ENCODE measurements around the gene TANK. TPM values are rescaled to one million over a fixed set of nuclear protein-coding genes. Genes with fewer than 3 reads are reported as not detected.

The TANK gene
- total and polyA plus RNA-seq, 2 donors (not counting 3 experiments of a cell fraction or from before 2014, with no cell fraction given): 33.3 to 83.2 TPM

- dilution Hi-C loops (cut with MboI; ENCODE audit: extremely low pct_ligation_motif_present, low sequenced_read_pairs): no loop called here
- no peak for FAIRE-seq
- peak overlapping the region; percentile 5 for H2AFZ ChIP-seq (ENCODE audit: low read depth, low read length)
Observed at GRCh38 chr2:161123531-161124030, 36.6 kb upstream of the TANK start.

More at GRCh38 chr2:161123531-161124030, 36.6 kb upstream of the TANK start:
- Histone ChIP-seq H3K4me1 (ENCODE audit: control insufficient read depth, extremely low read depth, insufficient read depth, low read length) (peaks cover 31% of the 10 kb centered on the region), H3K9me3 (replicated peaks; ENCODE audit: control insufficient read depth, insufficient read depth, low read length) (no peaks in the 10 kb centered on the region), H3K4me2 (ENCODE audit: insufficient read depth, low read length) (peak overlapping the region; percentile 68), H4K20me1 (replicated peaks; ENCODE audit: control insufficient read depth, extremely low read depth, insufficient read depth, low read length) (no peaks in the 10 kb centered on the region), H3K9ac (replicated peaks; ENCODE audit: extremely low read depth, insufficient read depth, low read length) (peak overlapping the region; percentile 69), H3K9me1 (replicated peaks; ENCODE audit: control insufficient read depth, extremely low read depth, insufficient read depth, low read length) (no peaks in the 10 kb centered on the region), H3K36me3 (ENCODE audit: control insufficient read depth in 2 of 2, extremely low read depth in 1 of 2, insufficient read depth in 2 of 2, low read length in 2 of 2) (no peaks in the 10 kb centered on the region), H3K27me3 (ENCODE audit: control insufficient read depth in 2 of 2, insufficient read depth in 2 of 2, low read length in 2 of 2) (no peaks in the 10 kb centered on the region), H3K4me3 (replicated peaks in 1 of 3; ENCODE audit: insufficient read depth in 1 of 3, low read depth in 1 of 3, low read length in 3 of 3) (no peak overlapping the region), H3K27ac (ENCODE audit: insufficient read depth, low read depth, low read length) (peak overlapping the region; percentile 92), H3K79me2 (ENCODE audit: control insufficient read depth, insufficient read depth, low read length) (no peaks in the 10 kb centered on the region)
- no peak for DNase-seq (ENCODE audit: low read depth, low spot score)
- intact Hi-C loops (cut with micrococcal nuclease): loop anchor here (1.0 to 5.0 kb wide), 5 partner anchors 8 to 46 kb away; partner anchors contain the start of gene TANK
- POLR2A ChIA-PET: interaction anchor here (1.5 kb wide), 1 partner anchor 13 kb away, joined by 5 read pairs; no protein-coding TSS in a partner anchor
- CTCF ChIA-PET: interaction anchor here (1.0 to 1.8 kb wide), 3 partner anchors 12 to 60 kb away, joined by 3 to 8 read pairs (median 4); no protein-coding TSS in a partner anchor
- BruUV-seq (replicated peaks): TSS peak; percentile 96
- TF ChIP-seq MYC (IDR thresholded peaks at IDR 0.05; ENCODE audit: low read depth, low read length) (no peak), GATA2 (IDR thresholded peaks at IDR 0.05; ENCODE audit: insufficient read depth, insufficient read length, low read depth, low read length) (no peak), POLR2AphosphoS5 (IDR thresholded peaks at IDR 0.05; ENCODE audit: insufficient read depth, low read depth, low read length) (no peak), JUN (IDR thresholded peaks at IDR 0.05; ENCODE audit: borderline replicate concordance, insufficient read depth, insufficient read length, low read depth) (no peak), MAX (IDR thresholded peaks at IDR 0.05; ENCODE audit: insufficient read depth, insufficient read length) (no peak), EZH2 (IDR thresholded peaks at IDR 0.05; ENCODE audit: borderline replicate concordance, low read depth, low read length, severe bottlenecking) (no peak), POLR2A (IDR thresholded peaks at IDR 0.05; ENCODE audit: low read depth, low read length) (no peak), FOS (IDR thresholded peaks at IDR 0.05; ENCODE audit: borderline replicate concordance, insufficient read depth, low read length) (no peak)
- TF ChIP-seq, protein P1, sequence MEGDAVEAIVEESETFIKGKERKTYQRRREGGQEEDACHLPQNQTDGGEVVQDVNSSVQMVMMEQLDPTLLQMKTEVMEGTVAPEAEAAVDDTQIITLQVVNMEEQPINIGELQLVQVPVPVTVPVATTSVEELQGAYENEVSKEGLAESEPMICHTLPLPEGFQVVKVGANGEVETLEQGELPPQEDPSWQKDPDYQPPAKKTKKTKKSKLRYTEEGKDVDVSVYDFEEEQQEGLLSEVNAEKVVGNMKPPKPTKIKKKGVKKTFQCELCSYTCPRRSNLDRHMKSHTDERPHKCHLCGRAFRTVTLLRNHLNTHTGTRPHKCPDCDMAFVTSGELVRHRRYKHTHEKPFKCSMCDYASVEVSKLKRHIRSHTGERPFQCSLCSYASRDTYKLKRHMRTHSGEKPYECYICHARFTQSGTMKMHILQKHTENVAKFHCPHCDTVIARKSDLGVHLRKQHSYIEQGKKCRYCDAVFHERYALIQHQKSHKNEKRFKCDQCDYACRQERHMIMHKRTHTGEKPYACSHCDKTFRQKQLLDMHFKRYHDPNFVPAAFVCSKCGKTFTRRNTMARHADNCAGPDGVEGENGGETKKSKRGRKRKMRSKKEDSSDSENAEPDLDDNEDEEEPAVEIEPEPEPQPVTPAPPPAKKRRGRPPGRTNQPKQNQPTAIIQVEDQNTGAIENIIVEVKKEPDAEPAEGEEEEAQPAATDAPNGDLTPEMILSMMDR (IDR thresholded peaks at IDR 0.05; ENCODE audit: extremely low read depth in 1 of 2, insufficient read depth in 1 of 2, low read depth in 1 of 2, low read length in 2 of 2): no peak
